GM03348 (cell line): Measurements from ENCODE around the gene POU3F2.
A peak's percentile ranks its signal among the peaks of the same experiment; 100 is the strongest.

Experiments used
- DNase-seq: peaks from one replicate; pipeline ENCODE4 v3.0.0; 2012; ENCODE audit warnings: low spot score

POU3F2 gene

GRCh38 chr6:98831057-98831958 is 3.1 kb upstream of the POU3F2 start:
- no peak for DNase-seq

GRCh38 chr6:98831959-98832283 is 2.5 kb upstream of the POU3F2 start:
- DNase-seq: no peak

GRCh38 chr6:98832284-98833056 is 1.9 kb upstream of the POU3F2 start:
- peak; percentile 86 for DNase-seq

- no peak for DNase-seq
Observed at GRCh38 chr6:98833057-98833306, 1.4 kb upstream of the POU3F2 start.

GRCh38 chr6:98833307-98834059 is 891 bp upstream of the POU3F2 start:
- no peak for DNase-seq

- DNase-seq: peak; percentile 39
Observed at GRCh38 chr6:98835149-98836024, 1.0 kb downstream of the POU3F2 start.

- no peak for DNase-seq
Observed at GRCh38 chr6:98836025-98836961, 1.9 kb downstream of the POU3F2 start.

- no peak for DNase-seq
Observed at GRCh38 chr6:98836962-98837944, 2.9 kb downstream of the POU3F2 start.

- no peak for DNase-seq
Observed at GRCh38 chr6:98838032-98838431, 3.7 kb downstream of the POU3F2 start.

- no peak for DNase-seq
Observed at GRCh38 chr6:98838975-98839374, 4.6 kb downstream of the POU3F2 start.

- no peak for DNase-seq
Observed at GRCh38 chr6:98839781-98840361, 5.5 kb downstream of the POU3F2 start.

- no peak for DNase-seq
Observed at GRCh38 chr6:98840385-98840784, 6.0 kb downstream of the POU3F2 start.

GRCh38 chr6:98840996-98841513 is 6.7 kb downstream of the POU3F2 start:
- no peak for DNase-seq

GRCh38 chr6:98841621-98842341 is 7.4 kb downstream of the POU3F2 start:
- no peak for DNase-seq

- no peak for DNase-seq
Observed at GRCh38 chr6:98842342-98843180, 8.2 kb downstream of the POU3F2 start.

- no peak for DNase-seq
Observed at GRCh38 chr6:98843271-98844243, 9.2 kb downstream of the POU3F2 start.
